CD4-positive, alpha-beta T cell treated with Interferon gamma for 1 hour (primary cell): ENCODE measurements around the gene GADD45B.
"Not testable (repeated sequence)": the region's sequence is repeated elsewhere in the genome, so short reads cannot be mapped to it uniquely, and the experiment has no call there.

Source experiments
- DNase-seq: peaks from one replicate; pipeline ENCODE4 v3.0.0-alpha.2; 2020

GADD45B gene

GRCh38 chr19:2469915-2470200 is 6.1 kb upstream of the GADD45B start:
- not testable (repeated sequence) for DNase-seq

GRCh38 chr19:2474232-2475017 is 1.5 kb upstream of the GADD45B start:
- DNase-seq, result peak; percentile 83

GRCh38 chr19:2475018-2475701 is 767 bp upstream of the GADD45B start:
- DNase-seq, result peak; percentile 46

DNA sequence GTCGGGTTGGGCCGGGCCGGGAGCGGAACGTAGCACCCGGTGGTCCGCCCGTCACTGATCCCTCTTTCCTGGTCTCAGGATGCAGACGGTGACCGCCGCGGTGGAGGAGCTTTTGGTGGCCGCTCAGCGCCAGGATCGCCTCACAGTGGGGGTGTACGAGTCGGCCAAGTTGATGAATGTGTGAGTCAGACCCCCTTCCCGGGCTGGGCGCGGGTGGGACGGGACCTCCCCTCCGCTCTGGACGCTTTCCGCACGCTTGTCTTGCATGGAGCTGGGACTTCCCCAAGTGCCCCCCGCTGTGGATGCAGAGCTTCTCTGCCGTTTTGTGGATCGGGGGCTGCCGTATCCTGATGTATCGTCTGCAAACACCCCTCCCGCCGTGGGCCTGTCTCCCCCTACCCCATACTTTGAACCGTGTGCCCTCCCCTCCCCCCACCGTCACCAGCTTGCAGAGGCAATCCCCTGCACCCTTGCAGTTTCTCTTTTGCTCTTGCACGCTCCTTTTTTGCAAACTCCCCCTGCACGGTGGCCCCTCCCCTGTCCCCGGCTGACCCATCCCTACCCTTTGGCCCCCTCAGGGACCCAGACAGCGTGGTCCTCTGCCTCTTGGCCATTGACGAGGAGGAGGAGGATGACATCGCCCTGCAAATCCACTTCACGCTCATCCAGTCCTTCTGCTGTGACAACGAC is 669 bp downstream of the GADD45B start:
- peak; percentile 44 for DNase-seq

- no peak for DNase-seq
These were observed 1.3 kb downstream of the GADD45B start for GRCh38 chr19:2477141-2477710.

DNA sequence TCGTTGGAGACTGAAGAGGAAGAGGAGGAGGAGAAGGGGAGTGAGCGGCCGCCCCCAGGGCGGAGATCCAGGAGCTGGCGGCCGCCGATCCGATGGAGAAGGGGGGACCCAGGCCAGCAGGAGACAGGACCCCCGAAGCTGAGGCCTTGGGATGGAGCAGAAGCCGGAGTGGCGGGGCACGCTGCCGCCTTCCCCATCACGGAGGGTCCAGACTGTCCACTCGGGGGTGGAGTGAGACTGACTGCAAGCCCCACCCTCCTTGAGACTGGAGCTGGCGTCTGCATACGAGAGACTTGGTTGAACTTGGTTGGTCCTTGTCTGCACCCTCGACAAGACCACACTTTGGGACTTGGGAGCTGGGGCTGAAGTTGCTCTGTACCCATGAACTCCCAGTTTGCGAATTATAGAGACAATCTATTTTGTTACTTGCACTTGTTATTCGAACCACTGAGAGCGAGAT is 1.8 kb downstream of the GADD45B start:
- DNase-seq, result peak; percentile 28

GRCh38 chr19:2478278-2478755 is 2.4 kb downstream of the GADD45B start:
- DNase-seq, result peak; percentile 58

- DNase-seq, result peak; percentile 78
These were observed 3.0 kb downstream of the GADD45B start for GRCh38 chr19:2478756-2479555.

DNA sequence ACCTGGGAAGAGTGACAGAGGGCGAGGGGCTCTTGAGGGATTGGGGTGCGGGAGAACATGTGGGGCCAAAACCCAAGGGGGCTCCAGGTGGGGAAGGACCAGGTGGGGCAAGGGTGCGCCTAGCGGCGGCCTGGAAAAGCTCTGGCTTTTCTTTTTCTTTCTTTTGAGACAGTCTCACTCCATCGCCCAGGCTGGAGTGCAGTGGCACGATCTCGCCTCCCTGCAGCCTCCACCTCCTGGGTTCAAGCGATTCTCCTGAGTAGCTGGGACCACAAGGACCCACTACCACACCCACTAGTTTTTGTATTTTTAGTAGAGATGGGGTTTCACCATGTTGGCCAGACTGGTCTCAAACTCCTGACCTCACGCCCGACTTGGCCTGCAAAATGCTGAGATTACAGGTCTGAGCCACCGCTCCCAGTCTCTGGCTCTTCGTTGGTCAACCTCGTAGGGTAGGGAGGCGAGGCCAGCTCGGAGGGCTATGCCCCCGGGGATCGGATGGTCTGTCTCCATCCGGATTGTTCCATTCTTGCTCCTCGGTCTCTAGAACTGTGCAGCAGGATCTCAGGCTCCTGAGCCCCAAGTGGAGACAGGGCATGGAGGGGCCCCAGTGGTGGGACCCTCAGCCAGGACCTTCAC is 3.7 kb downstream of the GADD45B start:
- no peak for DNase-seq

DNA sequence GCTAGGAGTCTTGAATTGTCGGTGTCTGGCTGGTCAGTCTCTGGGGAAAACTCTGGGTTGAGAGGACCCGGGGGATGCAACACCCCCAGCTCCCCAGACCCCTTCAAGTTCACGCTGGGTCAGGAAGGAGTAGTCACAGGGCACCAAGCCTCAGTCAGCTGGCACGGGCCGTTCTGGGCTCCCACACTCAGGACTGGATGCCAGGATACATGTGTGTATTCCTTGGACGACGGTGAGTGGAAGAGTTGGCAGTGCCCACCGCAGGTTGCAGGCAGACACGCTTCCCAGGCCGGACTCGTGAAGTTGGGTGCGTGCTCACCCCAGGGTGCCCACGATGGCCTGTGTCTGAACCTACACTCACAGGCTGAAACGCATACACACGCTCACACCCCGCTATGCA is 5.5 kb downstream of the GADD45B start:
- no peak for DNase-seq

DNA sequence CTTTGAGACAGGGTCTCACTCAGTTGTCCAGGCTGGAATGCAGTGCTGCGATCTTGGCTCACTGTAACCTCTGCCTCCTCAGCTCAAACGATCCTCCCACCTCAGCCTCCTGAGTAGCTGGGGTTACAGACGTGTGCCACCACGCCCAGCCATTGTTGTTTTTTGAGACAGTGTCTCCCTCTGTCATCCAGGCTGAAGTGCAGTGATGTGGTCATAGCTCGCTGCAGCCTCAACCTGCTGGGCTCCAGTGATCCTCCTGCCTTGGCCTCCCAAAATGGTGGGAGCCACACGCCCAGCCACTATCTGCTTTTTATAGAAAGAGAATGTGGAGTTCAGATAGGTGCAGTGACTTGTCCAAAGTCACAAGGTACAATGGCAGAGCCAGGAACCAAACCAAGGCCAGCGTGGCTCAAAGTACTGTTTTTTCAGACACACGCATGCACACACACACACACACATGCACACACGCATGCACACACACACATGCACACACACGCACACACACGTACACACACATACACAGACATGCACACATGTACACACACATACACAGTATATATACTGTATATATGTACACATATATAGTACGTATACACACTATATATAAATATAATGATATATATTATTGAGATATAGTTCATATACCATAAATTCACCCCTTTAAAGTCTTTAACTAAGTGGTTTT is 6.6 kb downstream of the GADD45B start:
- no peak for DNase-seq

DNA sequence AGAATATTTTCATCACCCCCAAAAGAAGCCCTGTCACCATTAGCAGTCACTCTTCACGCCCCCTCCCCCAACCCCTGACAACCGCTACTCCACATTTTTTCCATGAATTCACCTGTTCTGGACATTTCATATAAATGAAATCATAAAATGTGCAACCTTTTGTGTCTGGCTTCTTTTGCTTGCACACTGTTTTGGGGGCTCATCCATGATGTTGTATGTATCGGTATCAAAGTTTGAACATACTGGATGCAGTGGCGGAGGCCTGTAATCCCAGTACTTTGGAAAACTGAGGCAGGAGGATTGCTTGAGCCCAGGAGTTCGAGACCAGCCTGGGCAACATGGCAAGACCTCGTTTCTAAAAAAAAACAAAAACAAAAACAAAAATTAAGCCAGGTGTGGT is 7.2 kb downstream of the GADD45B start:
- no peak for DNase-seq

DNA sequence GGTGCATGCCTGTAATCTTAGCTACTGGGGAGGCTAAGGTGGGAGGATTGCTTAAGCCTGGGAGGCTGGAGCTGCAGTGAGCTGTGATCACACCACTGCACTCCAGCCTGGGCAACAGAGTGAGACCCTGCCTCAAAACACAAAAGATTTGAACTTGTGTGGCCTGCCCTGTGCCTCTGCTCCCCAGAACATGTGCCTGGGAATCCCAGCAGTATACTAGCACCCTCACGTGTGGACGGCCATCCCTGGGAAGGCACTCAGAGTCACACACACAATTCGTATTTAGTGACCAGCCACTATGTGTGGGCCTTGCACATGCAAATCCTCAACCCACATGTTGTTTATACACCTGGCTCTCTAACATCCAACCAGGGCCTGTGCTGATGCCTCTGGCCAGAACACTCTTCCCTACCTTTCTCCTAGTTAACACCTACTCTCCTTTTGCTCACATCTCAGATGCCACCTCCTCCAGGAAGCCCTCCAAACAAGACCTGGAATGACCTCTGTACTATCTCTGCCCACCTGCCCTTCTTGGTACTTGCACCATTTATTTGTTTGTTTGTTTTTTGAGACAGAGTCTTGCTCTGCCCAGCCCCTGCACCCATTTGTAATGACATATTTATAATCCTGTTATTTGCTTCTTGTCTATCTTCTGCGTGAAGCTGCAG is 7.7 kb downstream of the GADD45B start:
- DNase-seq, result no peak

DNA sequence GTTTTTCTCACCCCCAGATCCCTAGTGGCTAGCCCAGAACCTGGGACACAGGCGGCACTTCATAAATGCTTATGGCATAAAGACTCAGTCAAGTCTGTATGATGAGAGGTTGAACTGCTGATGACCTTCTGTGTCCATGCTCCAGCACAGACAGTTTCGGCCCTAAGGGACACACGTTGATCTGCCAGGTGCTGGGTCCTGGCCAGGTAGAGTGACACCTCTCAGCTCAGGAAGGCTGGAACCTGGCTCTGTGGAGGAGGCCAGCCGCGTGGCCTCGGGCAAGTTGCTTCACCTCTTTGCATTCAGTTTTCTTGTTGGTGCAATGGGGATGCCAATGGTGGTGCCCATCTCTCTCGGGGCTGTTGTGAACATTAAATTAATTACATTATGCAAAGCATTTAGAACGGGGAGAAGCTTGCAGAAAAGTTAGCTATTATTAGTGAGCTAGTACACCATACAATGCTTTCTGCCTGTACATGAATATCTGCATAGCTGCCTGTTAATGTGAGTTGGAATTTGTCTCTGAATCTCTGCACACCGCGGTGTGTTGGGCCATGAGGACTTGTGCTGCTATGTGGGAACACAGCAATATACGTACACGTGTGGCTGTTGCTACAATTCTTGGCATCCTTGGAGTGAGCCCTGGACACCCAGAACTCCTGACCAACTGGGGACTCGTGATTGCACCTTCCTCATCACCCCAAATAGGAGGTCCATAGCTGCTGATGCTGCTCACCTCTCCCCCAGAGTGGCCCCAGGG is 8.4 kb downstream of the GADD45B start:
- DNase-seq, result no peak

DNA sequence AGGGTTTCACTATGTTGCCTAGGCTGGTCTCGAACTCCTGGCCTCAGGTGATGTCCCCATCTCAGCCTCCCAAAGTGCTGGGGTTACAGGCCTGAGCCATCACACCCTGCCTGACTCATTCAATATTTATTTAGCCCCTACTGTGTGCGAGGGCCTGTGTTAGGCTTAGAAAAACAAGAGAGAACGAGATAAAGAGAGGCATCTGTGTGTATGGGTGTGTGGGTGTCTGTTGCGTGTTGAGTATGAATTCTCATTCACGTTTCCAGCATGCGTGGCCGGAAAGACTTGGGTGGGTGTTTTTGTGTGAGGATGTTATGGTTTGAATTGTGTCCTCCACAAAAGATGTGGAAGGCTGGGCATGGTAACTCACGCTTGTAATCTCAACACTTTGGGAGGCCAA is 9.5 kb downstream of the GADD45B start:
- no peak for DNase-seq

DNA sequence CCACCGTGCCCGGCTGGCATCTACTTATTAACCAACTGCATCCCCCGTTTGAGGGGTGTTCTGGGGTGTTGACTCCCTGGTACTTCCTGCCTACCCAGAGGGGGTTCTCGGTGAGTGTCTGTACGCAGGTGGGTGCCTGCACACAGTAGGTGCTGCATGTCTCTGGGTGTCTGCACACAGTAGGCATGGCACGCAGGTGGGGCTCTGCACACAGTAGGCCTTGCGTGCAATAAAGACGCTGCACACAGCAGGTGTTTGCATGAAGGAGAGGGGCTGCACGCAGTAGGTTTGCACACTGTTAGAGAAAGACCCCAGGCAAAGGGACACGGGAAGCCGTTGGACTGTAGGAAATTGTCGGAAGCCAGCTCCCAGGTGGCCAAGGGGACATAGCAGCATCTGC is 11.2 kb downstream of the GADD45B start:
- DNase-seq, result no peak

DNA sequence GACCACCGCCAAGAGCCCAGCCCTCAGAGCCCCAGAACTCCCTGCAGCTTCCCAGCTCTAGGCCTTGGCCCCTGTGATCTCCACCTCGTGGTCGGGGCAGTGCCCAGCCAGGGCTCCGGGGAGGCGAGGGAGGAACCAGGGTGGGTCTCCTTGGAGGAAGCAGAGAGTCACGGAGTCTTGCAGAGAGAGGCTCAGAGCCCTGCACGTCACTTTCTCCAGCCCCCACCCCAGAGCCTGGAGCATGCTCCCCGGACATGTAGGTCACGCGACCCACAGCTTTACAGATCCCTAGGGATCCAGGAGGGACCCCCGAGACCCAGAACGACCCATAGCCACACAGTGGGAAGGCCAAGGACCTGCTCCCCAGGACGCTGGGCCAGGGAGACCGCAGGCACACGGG is 11.9 kb downstream of the GADD45B start:
- no peak for DNase-seq

DNA sequence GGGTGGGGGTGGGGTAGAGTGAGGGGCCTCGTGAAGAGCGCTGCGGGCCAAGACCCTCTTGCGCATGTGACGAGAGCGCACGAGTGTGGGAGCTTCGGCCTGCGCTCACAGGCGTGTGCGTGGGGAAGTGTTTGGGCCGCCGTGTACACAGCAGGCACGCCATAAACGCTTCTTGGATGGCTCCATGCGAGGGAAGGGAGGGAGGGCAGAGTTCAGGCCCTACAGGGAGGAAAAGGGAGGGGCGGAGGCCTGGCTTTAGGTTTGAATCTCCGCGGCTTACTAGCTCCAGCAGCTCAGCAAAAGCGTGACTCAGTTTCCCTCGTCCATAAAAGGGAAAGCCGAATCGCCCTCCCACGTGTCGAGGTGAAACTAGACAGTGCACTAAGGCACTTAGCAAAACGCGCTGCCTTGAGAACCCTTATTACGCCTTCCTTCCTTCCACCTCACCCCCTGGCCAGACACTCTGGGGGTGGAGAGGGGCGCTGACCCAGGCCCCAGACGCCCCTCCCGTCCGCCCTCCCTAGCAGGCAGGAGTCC is 12.5 kb downstream of the GADD45B start:
- DNase-seq, result no peak

GRCh38 chr19:2488942-2489731 is 13.2 kb downstream of the GADD45B start:
- no peak for DNase-seq
